Activated naive CD4-positive, alpha-beta T cell treated with anti-CD3 and anti-CD28 coated beads for 36 hours (primary cell): ENCODE results near the gene POU6F2. TPM values are rescaled to one million over a fixed set of nuclear protein-coding genes. Genes with fewer than 3 reads are reported as not detected.
"Not testable (repeated sequence)": the region's sequence is repeated elsewhere in the genome, so short reads cannot be mapped to it uniquely, and the experiment has no call there.

Experiments
- CTCF ChIA-PET: fragments of 350-600 bp; sonication (Branson Sonifier 250); formaldehyde crosslinking; loops from one replicate; lab custom pipeline; 2021; ENCODE audit warnings: antibody characterized with exemption; lab: Charles Lee
- DNase-seq: peaks from one replicate; pipeline ENCODE4 v3.0.0-alpha.2; 2020
- H3K27ac Mint-ChIP-seq: one replicate; pipeline ENCODE4 v1.8.0; 2021; ENCODE audit warnings: mild to moderate bottlenecking, mixed read lengths
- H3K27me3 Mint-ChIP-seq: one replicate; pipeline ENCODE4 v1.8.0; 2021; ENCODE audit warnings: low read depth, mixed read lengths
- H3K36me3 Mint-ChIP-seq: one replicate; pipeline ENCODE4 v1.8.0; 2021; ENCODE audit warnings: low read depth, mixed read lengths
- H3K4me1 Mint-ChIP-seq: one replicate; pipeline ENCODE4 v1.8.0; 2021; ENCODE audit warnings: low read depth, mixed read lengths
- H3K4me3 Mint-ChIP-seq: one replicate; pipeline ENCODE4 v1.8.0; 2021; ENCODE audit warnings: mild to moderate bottlenecking, moderate library complexity, mixed read lengths
- H3K9me3 Mint-ChIP-seq: one replicate; pipeline ENCODE4 v1.8.0; 2021; ENCODE audit warnings: mixed read lengths
- intact Hi-C: fragments of 100-400 bp; cut with micrococcal nuclease; formaldehyde crosslinking; loops from one replicate; pipeline ENCODE4 v1.15.1; 2023
- total RNA-seq, 2 experiments: library from RNA; stranded (reverse); gene quantifications; one replicate each; pipeline ENCODE4 v1.2.3, GENCODE V29; 2021

POU6F2 gene
- total RNA-seq, 2 experiments from 2014 or later, result not detected

GRCh38 chr7:39374436-39375040 is 396.8 kb downstream of the POU6F2 start:
- no peaks in the 10 kb centered on the region for H3K4me1 Mint-ChIP-seq
- no peak overlapping the region for H3K27ac Mint-ChIP-seq
- peaks cover 12% of the 10 kb centered on the region for H3K27me3 Mint-ChIP-seq
- no peaks in the 10 kb centered on the region for H3K9me3 Mint-ChIP-seq
- H3K36me3 Mint-ChIP-seq, result no peaks in the 10 kb centered on the region
- intact Hi-C loops, result no loop called here
- CTCF ChIA-PET, result no interaction called here
- no peak overlapping the region for H3K4me3 Mint-ChIP-seq
- DNase-seq, result no peak

DNA sequence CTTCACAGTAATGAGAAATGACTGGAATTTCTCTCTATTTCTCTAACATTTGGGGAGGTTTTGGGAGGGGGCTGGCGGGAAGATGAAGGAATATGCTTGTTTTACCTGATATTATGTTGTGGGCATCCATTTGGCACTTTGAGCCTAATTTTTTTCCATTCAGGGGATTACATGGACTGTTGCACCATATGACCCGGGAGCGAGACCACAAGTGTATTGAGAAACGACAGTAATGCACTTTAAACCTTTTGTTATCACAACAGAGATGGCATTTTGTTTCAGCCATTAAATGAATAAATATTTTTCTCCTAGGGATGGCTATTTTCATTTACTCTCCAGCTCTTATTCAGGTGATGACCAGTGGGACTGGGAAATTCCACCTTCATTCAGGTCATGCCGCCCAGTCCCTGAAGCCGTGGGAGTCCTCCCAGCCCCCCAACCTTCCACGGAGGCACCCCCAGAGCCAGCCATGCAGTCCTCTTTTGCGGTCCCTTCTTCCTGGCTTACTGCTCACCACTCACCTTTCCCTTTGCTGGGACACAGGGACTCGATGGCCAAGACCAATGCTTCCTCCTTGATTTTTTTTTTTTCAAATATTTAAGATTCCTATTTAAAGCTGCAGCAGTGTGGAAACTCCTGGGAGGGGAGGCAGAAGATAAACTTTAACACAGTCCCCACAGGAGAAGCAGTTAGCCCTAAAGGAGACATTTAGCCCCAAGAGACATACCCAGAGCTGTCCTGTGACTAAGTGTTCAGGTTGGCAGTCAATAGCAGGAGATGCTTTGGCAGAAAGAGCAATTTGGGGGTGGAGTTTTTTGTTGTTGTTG is 397.6 kb downstream of the POU6F2 start:
- intact Hi-C loops, result no loop called here
- Mint-ChIP-seq H3K4me1 (no peaks in the 10 kb centered on the region), H3K27ac (no peak overlapping the region), H3K9me3 (no peaks in the 10 kb centered on the region), H3K36me3 (no peaks in the 10 kb centered on the region), H3K4me3 (no peak overlapping the region), H3K27me3 (peaks cover 10% of the 10 kb centered on the region)
- CTCF ChIA-PET, result interaction anchor here (0.6 kb wide), 1 partner anchor 18 kb away, joined by 5 read pairs; no protein-coding TSS in a partner anchor
- no peak for DNase-seq

DNA sequence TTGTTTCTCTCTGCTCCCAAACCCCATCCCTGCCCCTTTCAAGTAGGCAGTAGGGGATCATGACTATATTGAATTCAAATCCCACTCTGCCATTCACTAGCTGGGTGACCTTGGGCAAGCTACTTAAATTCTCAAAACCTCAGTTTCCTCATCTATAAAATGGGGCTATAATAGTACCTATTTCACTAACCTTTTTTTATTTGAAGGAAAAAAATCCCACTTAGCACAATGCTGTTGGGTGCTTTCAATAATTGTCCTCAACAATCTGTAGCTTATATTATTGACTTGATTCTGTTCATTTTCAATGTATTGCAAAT is 398.1 kb downstream of the POU6F2 start:
- H3K4me1 Mint-ChIP-seq, result no peaks in the 10 kb centered on the region
- CTCF ChIA-PET, result no interaction called here
- intact Hi-C loops, result no loop called here
- no peaks in the 10 kb centered on the region for H3K36me3 Mint-ChIP-seq
- peaks cover 10% of the 10 kb centered on the region for H3K27me3 Mint-ChIP-seq
- no peak overlapping the region for H3K27ac Mint-ChIP-seq
- no peak for DNase-seq
- H3K9me3 Mint-ChIP-seq, result no peaks in the 10 kb centered on the region
- no peak overlapping the region for H3K4me3 Mint-ChIP-seq

DNA sequence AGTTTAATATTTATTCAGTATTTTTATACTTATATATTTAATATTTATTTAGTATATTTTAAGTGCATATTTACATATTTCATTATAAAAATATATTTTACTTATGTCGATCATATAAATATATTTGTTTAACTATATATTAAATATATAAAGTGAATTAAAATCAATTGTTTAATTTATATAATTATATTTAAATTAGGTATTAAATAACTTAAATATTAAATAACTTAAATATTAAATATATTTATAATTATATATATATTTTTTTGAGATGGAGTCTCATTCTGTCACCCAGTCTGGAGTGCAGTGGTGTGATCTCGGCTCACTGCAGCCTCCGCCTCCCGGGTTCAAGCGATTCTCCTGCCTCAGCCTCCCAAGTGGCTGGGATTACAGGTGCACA is 399.2 kb downstream of the POU6F2 start:
- DNase-seq, H3K4me3 Mint-ChIP-seq, H3K36me3 Mint-ChIP-seq, H3K4me1 Mint-ChIP-seq, H3K27ac Mint-ChIP-seq, H3K9me3 Mint-ChIP-seq, intact Hi-C loops, CTCF ChIA-PET: not testable (repeated sequence)
- H3K27me3 Mint-ChIP-seq, result peaks cover 10% of the 10 kb centered on the region

- H3K4me3 Mint-ChIP-seq, result no peak overlapping the region
- CTCF ChIA-PET, result no interaction called here
- no peaks in the 10 kb centered on the region for H3K4me1 Mint-ChIP-seq
- H3K27me3 Mint-ChIP-seq, result peaks cover 18% of the 10 kb centered on the region
- H3K36me3 Mint-ChIP-seq, result no peaks in the 10 kb centered on the region
- no peak overlapping the region for H3K27ac Mint-ChIP-seq
- H3K9me3 Mint-ChIP-seq, result no peaks in the 10 kb centered on the region
- intact Hi-C loops, result no loop called here
- no peak for DNase-seq
These were observed 401.7 kb downstream of the POU6F2 start for GRCh38 chr7:39379416-39379815.

DNA sequence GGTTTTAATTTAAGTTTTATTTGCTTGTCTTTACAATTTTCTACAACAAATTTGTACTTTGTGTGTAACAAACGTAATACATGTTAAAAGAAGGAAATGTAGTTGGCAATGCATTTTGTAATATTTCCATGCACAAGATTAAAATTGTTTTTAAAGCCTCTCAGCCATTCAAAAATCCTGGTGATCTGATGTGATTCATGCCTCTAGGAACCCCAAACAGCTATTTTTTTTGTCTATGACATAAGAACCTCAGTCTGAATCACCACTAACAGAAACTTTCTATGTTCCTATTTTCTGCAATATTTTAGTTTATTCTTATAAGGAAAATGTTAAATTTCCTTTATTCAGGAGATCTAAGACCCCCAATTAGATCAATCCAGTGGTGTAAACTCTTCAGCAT is 405.4 kb downstream of the POU6F2 start:
- no peaks in the 10 kb centered on the region for H3K9me3 Mint-ChIP-seq

DNA sequence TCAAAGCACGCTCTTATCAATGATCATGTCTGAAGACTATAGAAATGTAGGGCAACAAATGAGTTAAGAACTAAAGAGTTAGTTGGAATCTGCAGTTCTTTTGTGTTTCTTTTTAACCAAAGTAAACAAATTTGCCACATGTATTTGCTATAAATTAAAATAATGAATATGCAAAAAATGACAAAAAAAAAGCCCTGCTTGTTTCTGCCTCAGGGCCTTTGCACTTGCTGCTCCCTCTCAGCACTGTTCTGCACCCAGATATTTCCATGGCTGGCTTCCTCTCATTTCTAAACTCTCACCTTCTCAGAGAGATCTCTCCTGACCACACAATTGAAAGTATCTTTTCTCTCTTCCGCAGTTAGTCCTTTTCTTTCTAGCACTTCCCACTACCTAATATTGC is 406.7 kb downstream of the POU6F2 start:
- intact Hi-C loops, result no loop called here
- no peak overlapping the region for H3K4me3 Mint-ChIP-seq
- no peak for DNase-seq
- H3K27ac Mint-ChIP-seq, result no peak overlapping the region
- H3K4me1 Mint-ChIP-seq, result no peaks in the 10 kb centered on the region
- H3K9me3 Mint-ChIP-seq, result no peaks in the 10 kb centered on the region
- no peaks in the 10 kb centered on the region for H3K36me3 Mint-ChIP-seq
- H3K27me3 Mint-ChIP-seq, result peaks cover 14% of the 10 kb centered on the region
- CTCF ChIA-PET, result no interaction called here

More for the DNA sequence above, 405.4 kb downstream of the POU6F2 start:
- DNase-seq, result no peak
- H3K4me3 Mint-ChIP-seq, result no peak overlapping the region
- peaks cover 16% of the 10 kb centered on the region for H3K27me3 Mint-ChIP-seq
- CTCF ChIA-PET, result no interaction called here
- intact Hi-C loops, result no loop called here
- no peaks in the 10 kb centered on the region for H3K36me3 Mint-ChIP-seq
- no peaks in the 10 kb centered on the region for H3K4me1 Mint-ChIP-seq
- H3K27ac Mint-ChIP-seq, result no peak overlapping the region

DNA sequence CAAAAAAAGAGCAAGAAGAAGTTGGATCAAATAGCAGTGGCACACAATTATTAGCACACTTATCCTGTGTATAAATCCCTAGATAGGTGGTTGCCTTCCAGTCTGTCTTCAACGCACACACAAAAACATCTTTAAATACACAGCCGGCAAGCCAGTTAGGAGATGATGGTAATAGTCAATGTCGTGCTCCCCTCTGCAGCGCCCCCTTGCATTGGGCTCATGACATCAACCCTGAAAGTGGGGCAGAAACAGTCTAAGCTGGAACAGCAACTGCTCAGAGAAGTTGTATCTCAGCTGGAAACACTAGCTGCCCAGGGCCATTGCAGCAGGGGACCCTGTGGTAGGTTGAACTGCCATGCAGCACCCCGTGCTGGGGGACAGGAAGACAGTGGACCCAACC is 409.0 kb downstream of the POU6F2 start:
- CTCF ChIA-PET, result interaction anchor here (1.0 kb wide), 1 partner anchor 80 kb away, joined by 6 read pairs; no protein-coding TSS in a partner anchor
- no peak overlapping the region for H3K27ac Mint-ChIP-seq

DNA sequence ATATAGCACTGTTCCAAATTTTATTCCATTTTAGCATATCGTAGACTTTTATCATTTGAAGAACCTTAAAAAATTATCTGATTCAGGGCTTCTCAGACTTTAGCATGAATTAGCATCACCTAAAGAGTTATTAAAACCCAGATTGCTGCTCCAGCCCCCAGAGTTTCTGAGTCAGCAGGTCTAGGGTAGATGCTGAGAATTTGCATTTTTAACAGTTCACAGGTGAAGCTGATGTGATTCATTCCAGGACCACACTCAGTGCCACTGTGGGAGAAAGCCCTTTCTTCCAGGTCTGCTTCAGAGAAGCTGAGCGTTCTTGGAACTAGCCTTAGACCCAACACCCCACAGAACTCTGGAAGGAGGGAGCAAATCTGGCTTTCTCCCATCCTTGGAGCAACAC is 414.4 kb downstream of the POU6F2 start:
- Mint-ChIP-seq H3K4me3 (no peak overlapping the region), H3K27me3 (peaks cover 6% of the 10 kb centered on the region), H3K36me3 (no peaks in the 10 kb centered on the region), H3K4me1 (no peaks in the 10 kb centered on the region), H3K9me3 (no peaks in the 10 kb centered on the region), H3K27ac (no peak overlapping the region)
- no peak for DNase-seq
- CTCF ChIA-PET, result interaction anchor here (0.8 kb wide), 1 partner anchor 47 kb away, joined by 4 read pairs; no protein-coding TSS in a partner anchor
- intact Hi-C loops, result no loop called here

More for the DNA sequence above, 409.0 kb downstream of the POU6F2 start:
- intact Hi-C loops, result no loop called here
- H3K36me3 Mint-ChIP-seq, result no peaks in the 10 kb centered on the region
- H3K27me3 Mint-ChIP-seq, result peaks cover 17% of the 10 kb centered on the region
- no peak overlapping the region for H3K4me3 Mint-ChIP-seq
- no peak for DNase-seq
- no peaks in the 10 kb centered on the region for H3K4me1 Mint-ChIP-seq
- no peaks in the 10 kb centered on the region for H3K9me3 Mint-ChIP-seq

DNA sequence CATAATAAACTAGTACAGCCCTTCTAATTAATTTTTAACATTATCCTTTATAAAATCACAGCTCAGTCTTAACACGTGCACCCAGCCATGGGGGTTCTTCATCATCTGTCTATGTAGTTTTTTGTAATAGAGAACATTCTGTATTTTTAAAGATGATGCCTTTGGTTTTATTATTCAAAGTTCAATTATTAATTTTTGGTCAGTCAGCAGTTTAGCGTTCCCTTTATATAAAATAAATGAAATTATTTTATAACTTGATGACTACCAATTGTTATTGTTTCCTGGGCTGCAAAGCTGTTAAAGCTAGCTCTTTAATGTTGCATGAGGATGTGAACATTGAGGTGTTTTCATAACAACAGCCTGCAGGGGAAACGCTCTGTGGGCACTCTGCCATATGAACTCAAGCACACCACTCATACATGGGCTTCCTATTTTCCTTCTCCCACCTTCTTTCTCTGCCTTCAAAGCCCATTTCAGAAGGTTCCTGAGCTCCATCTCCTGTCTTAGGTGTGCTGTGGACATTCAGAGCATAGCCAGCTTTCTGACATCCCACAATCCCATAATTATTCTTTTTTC is 416.5 kb downstream of the POU6F2 start:
- Mint-ChIP-seq H3K27me3 (peaks cover 12% of the 10 kb centered on the region), H3K27ac (no peak overlapping the region), H3K36me3 (no peaks in the 10 kb centered on the region), H3K9me3 (no peaks in the 10 kb centered on the region), H3K4me1 (no peaks in the 10 kb centered on the region), H3K4me3 (no peak overlapping the region)
- CTCF ChIA-PET, result interaction anchor here (1.3 kb wide), 1 partner anchor 59 kb away, joined by 3 read pairs; no protein-coding TSS in a partner anchor
- intact Hi-C loops, result no loop called here
- no peak for DNase-seq

DNA sequence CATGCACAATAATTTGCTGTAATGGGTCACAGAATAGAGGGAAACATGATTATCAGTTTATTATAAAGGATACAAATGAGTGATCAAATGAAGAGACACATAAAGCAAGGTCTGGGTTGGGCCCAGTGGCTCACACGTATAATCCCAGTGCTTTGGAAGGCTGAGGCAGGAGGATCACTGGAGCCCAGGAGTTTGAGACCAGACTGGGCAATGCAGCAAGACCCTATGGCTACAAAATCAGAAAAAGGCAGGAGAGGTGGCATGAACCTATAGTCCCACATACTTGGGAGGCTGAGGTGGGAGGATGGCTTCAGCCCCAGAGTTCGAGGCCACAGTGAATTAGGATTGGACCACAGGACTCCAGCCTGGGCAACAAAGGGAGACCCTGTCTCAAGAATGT is 421.7 kb downstream of the POU6F2 start:
- Mint-ChIP-seq H3K36me3 (no peaks in the 10 kb centered on the region), H3K4me3 (no peak overlapping the region), H3K9me3 (no peaks in the 10 kb centered on the region), H3K4me1 (no peaks in the 10 kb centered on the region), H3K27ac (no peak overlapping the region), H3K27me3 (peaks cover 15% of the 10 kb centered on the region)
- CTCF ChIA-PET, result no interaction called here
- DNase-seq, result no peak
- intact Hi-C loops, result no loop called here

GRCh38 chr7:39399986-39400385 is 422.3 kb downstream of the POU6F2 start:
- Mint-ChIP-seq H3K36me3 (no peaks in the 10 kb centered on the region), H3K4me1 (no peaks in the 10 kb centered on the region), H3K9me3 (no peaks in the 10 kb centered on the region), H3K27ac (no peak overlapping the region), H3K27me3 (peaks cover 15% of the 10 kb centered on the region), H3K4me3 (no peak overlapping the region)
- intact Hi-C loops, result no loop called here
- DNase-seq, result no peak
- CTCF ChIA-PET, result no interaction called here
